ENCODE measurements around the gene ALDH3B2. TPM values are rescaled to one million over a fixed set of nuclear protein-coding genes. Genes with fewer than 3 reads are reported as not detected.
"Not testable (repeated sequence)": the region's sequence is repeated elsewhere in the genome, so short reads cannot be mapped to it uniquely, and the experiment has no call there.

ALDH3B2 gene
- polyA plus RNA-seq, 1 donor, result 0.90 TPM

- DNase-seq, result no peak
Measured at GRCh38 chr11:67628710-67629385, 45.6 kb downstream of the ALDH3B2 start.

- no peak for DNase-seq
Measured at GRCh38 chr11:67627812-67628624, 46.4 kb downstream of the ALDH3B2 start.

DNA sequence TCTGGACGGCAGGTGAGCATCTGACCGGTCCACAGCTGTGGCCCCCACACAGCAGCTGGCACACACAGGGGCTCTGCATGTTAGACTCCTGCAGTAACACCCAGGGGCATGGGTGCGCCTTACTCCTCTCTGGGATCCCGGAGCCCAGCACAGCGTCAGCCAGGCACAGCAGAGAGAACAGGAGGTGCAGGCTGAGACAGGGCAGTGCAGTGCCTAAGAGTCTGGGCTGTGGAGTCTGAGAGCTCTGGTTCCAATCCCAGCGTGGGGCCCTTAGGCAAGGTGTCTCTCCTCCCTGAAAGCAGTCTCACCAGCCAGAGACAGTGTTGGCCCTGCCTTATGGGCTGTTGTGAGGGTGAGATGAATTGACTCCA, 47.0 kb downstream of the ALDH3B2 start:
- no peak for DNase-seq

GRCh38 chr11:67626970-67627369, 47.5 kb downstream of the ALDH3B2 start:
- no peak for DNase-seq

- DNase-seq, result not testable (repeated sequence)
Measured at GRCh38 chr11:67626131-67626833, 48.1 kb downstream of the ALDH3B2 start.

- not testable (repeated sequence) for DNase-seq
Measured at GRCh38 chr11:67623795-67624194, 50.6 kb downstream of the ALDH3B2 start.

DNA sequence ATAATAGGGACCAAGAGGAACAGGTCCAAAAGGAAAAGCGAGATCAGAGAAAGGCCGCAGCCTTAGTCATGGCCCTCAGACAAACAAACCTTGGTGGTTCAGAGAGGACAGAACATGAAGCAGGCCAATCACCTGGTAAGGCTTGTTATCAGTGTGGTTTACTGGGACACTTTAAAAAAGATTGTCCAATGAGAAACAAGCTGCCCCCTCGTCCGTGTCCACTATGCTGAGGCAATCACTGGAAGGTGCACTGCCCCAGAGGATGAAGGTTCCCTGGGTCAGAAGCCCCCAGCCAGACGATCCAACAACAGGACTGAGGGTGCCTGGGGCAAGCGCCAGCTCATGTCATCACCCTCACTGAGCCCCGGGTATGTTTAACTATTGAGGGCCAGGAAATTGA, 51.5 kb downstream of the ALDH3B2 start:
- DNase-seq, result not testable (repeated sequence)

GRCh38 chr11:67621928-67622327, 52.5 kb downstream of the ALDH3B2 start:
- not testable (repeated sequence) for DNase-seq

DNA sequence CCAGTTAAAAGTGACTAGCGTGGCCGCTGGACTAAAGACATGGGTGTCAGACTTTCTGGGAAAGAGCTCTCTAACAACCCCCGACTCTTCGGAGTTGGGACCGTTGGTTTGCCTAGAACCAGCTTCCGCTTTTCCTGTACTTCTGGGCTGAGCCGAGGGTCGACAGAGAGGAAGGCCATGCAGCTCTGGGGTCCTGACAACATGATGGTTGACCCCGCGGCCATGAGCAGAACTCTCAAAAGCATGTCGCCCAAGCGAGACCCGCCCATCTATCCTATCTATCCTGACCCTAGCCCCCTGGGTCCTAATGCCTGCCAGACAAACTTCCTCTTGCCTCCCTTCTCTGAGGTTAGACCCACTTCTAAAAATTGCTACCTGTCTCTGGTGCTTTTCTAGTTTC, 53.8 kb downstream of the ALDH3B2 start:
- DNase-seq, result not testable (repeated sequence)

DNA sequence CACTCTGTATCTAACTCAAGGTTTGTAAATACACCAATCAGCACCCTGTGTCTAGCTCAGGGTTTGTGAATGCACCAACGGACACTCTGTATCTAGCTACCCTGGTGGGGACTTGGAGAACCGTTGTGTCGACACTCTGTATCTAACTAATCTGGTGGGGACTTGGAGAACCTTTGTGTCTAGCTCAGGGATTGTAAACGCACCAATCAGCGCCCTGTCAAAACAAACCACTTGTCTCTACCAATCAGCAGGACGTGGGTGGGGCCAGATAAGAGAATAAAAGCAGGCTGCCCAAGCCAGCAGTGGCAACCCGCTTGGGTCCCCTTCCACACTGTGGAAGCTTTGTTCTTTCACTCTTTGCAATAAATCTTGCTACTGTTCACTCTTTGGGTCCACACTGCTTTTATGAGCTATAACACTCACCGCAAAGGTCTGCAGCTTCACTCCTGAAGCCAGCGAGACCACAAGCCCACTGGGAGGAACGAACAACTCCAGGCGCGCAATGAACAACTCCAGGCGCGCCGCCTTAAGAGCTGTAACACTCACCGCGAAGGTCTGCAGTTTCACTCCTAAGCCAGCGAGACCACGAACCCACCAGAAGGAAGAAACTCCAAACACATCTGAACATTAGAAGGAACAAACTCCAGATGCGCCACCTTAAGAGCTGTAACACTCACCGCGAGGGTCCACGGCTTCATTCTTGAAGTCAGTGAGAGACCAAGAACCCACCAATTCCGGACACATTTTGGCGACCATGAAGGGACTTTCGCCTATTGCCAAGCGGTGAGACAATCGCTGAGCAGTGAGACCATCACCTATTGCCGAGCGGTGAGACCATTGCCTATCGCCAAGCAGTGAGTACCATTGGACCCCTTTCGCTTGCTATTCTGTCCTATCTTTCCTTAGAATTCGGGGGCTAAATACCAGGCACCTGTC, 54.5 kb downstream of the ALDH3B2 start:
- not testable (repeated sequence) for DNase-seq

DNA sequence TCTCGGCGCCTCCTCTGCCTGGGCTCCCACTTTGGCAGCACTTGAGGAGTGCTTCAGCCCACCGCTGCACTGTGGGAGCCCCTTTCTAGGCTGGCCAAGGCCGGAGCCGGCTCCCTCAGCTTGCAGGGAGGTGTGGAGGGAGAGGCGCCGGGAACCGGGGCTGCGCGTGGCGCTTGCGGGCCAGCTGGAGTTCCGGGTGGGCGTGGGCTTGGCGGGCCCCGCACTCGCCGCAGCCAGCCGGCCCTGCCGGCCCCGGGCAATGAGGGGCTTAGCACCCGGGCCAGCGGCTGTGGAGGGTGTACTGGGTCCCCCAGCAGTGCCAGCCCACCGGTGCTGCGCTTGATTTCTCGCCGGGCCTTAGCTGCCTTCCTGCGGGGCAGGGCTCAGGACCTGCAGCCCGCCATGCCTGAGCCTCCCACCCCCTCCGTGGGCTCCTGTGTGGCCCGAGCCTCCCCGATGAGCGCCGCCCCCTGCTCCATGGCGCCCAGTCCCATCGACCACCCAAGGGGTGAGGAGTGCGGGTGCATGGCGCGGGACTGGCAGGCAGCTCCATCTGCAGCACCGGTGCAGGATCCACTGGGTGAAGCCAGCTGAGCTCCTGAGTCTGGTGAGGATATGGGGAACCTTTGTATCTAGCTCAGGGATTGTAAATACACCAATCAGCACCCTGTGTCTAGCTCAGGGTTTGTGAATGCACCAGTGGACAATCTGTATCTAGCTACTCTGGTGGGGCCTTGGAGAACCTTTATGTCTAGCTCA, 55.3 kb downstream of the ALDH3B2 start:
- not testable (repeated sequence) for DNase-seq

- DNase-seq, result no peak
Measured at GRCh38 chr11:67617243-67617953, 57.0 kb downstream of the ALDH3B2 start.

DNA sequence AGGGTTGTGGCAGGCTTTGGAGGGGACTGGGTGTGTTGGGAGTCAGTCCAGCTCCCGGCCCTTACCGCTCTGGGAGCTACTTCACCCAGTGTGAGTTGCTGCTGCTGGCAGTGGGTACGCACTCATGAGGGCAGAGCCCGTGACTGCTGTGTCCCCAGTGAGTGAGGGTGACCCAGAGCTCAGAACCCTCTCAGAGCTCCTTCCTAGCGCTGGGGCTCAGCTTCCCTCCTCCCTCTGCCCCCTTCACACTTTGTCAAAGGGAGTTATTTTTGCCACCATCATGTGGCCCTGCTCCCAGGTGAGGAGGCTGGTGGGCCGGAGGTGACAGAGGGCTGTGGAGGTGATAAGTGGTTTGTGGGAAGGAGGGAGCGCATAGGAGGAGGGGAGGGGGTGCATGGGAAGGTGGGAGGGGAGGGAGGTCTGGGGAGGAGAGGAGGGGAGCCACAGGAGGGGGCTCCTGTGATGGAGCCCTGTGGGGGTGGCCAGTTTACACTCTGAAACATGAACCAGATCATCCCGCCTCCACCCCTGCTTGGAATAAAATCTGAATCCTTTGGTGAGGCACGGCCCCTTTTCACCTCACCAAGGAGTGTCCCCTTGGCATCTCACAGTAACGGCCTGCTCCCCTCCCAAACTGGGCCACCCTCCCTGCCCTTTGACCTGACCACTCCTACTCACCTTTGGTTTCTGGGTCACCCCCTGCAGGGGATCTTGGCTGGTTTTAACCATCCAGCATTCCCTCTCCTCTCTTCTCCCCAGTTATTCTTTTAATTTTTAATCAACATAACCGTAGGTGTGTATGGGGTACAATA, 57.8 kb downstream of the ALDH3B2 start:
- no peak for DNase-seq

DNA sequence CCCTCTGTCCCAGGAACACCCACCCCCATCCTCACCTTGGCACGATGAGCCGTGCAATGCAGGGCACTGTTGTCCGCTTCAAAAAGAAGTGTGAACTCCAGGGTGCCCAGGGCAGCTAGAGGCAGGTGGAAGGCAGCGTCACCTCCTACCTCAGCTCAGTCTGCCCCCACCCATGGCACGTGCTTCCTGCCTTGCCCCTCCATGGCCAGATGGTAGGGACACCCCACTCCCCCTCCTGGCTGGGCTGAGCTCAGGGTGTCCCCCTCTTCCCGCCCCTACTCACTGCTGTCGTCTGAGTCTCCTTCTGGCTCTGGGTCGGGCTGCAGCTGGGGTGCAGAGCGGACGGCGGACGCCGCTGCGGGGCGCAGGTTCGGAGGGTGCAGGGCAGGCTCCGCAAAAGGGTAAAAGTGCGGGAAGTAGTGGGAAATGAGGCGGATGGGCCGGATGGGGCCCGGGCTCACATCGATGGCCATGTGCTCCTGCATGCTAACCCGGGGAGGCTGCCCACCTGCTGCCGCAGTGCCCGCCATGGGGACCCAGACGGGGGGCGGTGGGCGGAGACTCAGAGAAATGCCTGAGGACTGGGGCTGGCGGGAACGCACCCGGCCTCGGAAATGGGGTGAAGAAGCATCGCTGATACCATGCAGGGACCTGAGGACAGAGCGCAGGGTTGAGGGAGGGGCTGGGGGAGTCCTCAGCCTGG, 58.5 kb downstream of the ALDH3B2 start:
- no peak for DNase-seq

- no peak for DNase-seq
Measured at GRCh38 chr11:67614730-67615714, 59.4 kb downstream of the ALDH3B2 start.

DNA sequence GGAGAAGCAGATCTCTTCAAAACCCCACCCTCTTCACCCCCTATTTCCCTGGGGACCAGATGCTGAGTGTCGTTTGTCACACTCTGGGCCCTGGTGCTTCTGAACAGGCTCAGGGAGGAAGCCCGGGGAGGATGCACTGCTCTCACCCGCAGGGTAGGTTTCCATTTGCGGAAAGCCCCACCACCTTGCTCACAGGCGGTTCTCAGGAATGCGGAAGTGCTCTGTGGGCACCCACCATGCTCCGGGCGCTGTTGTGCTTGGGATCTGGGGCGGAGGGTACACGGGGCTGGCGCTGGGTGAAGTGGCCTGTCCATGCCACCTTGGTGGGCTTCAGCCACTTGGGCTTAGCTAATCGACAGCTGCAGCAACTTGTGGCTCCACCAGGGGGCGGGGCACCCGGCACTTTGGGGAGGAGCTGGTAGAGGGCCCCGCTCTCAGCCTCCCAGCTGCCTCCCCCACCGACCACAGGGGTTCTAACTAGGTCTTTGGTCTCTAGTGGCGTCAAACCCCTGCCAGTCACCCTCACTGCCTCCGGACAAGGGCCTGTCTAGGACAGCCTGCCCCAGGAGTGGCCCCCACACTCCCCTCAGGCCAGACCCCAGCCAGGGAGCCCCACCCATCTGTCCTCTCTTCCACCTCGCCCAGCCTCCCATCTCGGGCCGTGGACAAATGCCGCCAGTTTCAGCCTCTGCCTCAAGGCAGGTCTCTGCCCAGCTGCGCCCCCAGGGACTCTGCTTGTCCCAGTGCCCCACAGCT, 60.3 kb downstream of the ALDH3B2 start:
- DNase-seq, result no peak

DNA sequence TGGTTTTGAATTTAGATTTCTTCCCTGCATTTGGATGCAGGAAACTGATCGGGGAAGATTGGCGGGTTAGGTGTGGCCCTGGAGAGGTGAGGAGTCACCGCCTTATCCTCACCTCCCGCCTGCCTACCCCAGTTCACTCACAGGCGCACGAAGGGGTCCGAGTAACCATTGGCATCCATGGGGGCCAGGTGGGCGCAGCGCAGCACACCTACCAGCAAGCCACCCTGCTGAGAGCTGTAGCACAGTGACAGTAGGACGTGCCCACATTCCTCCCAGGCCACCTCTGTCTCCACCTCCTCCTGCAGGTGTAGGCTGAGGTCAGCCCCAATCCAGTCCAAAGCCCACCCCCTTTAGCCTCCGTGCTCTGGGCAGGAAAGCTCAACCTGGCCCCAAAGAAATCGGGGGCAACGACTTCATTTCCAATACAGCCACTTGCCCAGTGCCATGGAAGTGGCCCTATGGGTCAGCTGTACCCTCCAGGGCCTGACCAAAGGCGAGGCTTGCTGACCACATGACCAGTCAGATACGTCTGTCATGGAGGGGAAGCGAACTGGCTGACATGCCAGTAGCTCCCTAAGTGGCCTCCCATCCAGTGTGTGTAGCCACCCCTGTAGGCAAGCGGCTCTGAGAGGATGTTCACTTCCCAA, 61.0 kb downstream of the ALDH3B2 start:
- no peak for DNase-seq

Measured in hindlimb muscle (tissue), 1 donor.